Measurements from ENCODE around the gene SIK1.

DNA sequence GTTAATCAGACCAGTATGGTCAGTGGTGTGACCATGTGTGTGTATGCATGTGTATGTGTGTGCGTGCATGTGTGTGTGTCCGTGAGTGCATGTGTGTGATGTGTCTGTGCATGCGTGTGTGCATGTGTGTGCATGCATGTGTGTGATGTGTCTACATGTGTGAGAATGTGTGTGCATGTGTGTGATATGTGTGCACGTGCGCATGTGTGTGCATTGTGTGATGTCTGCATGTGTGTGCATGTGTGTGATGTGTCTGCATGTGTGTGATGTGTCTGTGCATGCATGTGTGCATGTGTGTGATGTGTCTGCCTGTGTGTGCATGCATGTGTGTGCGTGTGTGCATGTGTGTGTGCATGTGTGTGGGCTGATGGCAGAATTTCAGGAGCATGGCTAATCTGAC is 58.2 kb downstream of the SIK1 start:
- no peak for TF ChIP-seq EZH2 (IDR thresholded peaks at IDR 0.05; ENCODE audit: low read length, missing control alignments)
- no peak for TF ChIP-seq CTCF (conservative IDR thresholded peaks at IDR 0.05 in 1 of 2, IDR thresholded peaks at IDR 0.05 in 1 of 2; ENCODE audit: low read depth in 1 of 2, low read length in 2 of 2)

Data from fibroblast of lung (primary cell).